Fibroblast of lung (primary cell): ENCODE results near the gene BRAF.

Experiments used
- CTCF ChIP-seq, 2 donors: IDR thresholded peaks in 1 of 2; conservative IDR thresholded peaks in 1 of 2; 1 replicate in 1 of 2; 2 replicates in 1 of 2; pipeline ENCODE4 v1.5.1; 2011 to 2012; ENCODE audit warnings: low read length in 2 of 2, control low read depth in 1 of 2, inconsistent platforms in 1 of 2, low read depth in 1 of 2, mild to moderate bottlenecking in 1 of 2
- EZH2 ChIP-seq: IDR thresholded peaks from 2 replicates; pipeline ENCODE4 v1.5.1; 2012; ENCODE audit warnings: low read length, control low read depth, mild to moderate bottlenecking; ENCODE audit errors: missing control alignments

- no peak for TF ChIP-seq CTCF (conservative IDR thresholded peaks at IDR 0.05 in 1 of 2, IDR thresholded peaks at IDR 0.05 in 1 of 2; ENCODE audit: low read depth in 1 of 2, low read length in 2 of 2)
- no peak for TF ChIP-seq EZH2
These were observed 150.4 kb downstream of the BRAF start for GRCh38 chr7:140774371-140774770.
